Neuronal stem cell (in vitro differentiated cells): Measurements from ENCODE around the gene POLD1.

Source experiments
- DNase-seq: peaks from one replicate; pipeline ENCODE4 v3.0.0-alpha.2; 2013; ENCODE audit warnings: low spot score
- H2AFZ ChIP-seq: one replicate; pipeline ENCODE4 v1.6.1; 2013; ENCODE audit warnings: mild to moderate bottlenecking, low read length, inconsistent platforms
- H2AK5ac ChIP-seq: 2 replicates; pipeline ENCODE4 v1.6.1; 2013; ENCODE audit warnings: low read depth, mild to moderate bottlenecking, inconsistent platforms, low read length, moderate library complexity, mixed read lengths
- H2BK120ac ChIP-seq: 2 replicates; pipeline ENCODE4 v1.6.1; 2013; ENCODE audit warnings: low read depth, mild to moderate bottlenecking, inconsistent platforms, low read length, moderate library complexity, mixed read lengths
- H2BK12ac ChIP-seq: one replicate; pipeline ENCODE4 v1.6.1; 2013; ENCODE audit warnings: low read length, inconsistent platforms
- H2BK15ac ChIP-seq: 2 replicates; pipeline ENCODE4 v1.6.1; 2013; ENCODE audit warnings: mild to moderate bottlenecking, low read length, inconsistent platforms, mixed read lengths
- H2BK5ac ChIP-seq: one replicate; pipeline ENCODE4 v1.6.1; 2013; ENCODE audit warnings: inconsistent platforms, mild to moderate bottlenecking, low read length, moderate library complexity
- H3K14ac ChIP-seq: one replicate; pipeline ENCODE4 v1.6.1; 2013; ENCODE audit warnings: low read length, inconsistent platforms
- H3K18ac ChIP-seq: 2 replicates; pipeline ENCODE4 v1.6.1; 2013; ENCODE audit warnings: low read length, inconsistent platforms
- H3K23ac ChIP-seq: 2 replicates; pipeline ENCODE4 v1.6.1; 2013; ENCODE audit warnings: low read depth, mild to moderate bottlenecking, mixed read lengths, low read length, inconsistent platforms; ENCODE audit not compliant: poor library complexity
- H3K27ac ChIP-seq: replicated peaks from 3 replicates; pipeline ENCODE4 v1.5.1; 2013; ENCODE audit warnings: low read length, inconsistent platforms
- H3K27me3 ChIP-seq, 3 experiments: 2 replicates each; pipeline ENCODE4 v1.6.1; 2013; ENCODE audit warnings: low read length in 3 of 3, mild to moderate bottlenecking in 2 of 3, inconsistent platforms in 1 of 3, low read depth in 1 of 3, mixed read lengths in 1 of 3, moderate library complexity in 1 of 3; ENCODE audit not compliant: control insufficient read depth in 3 of 3, insufficient read depth in 3 of 3
- H3K36me3 ChIP-seq, 2 donors: replicated peaks in 1 of 2; 2 replicates each; pipeline ENCODE4 v1.6.1; 2013; ENCODE audit warnings: low read length in 2 of 2; ENCODE audit not compliant: control insufficient read depth in 2 of 2, insufficient read depth in 2 of 2
- H3K4ac ChIP-seq: 2 replicates; pipeline ENCODE4 v1.6.1; 2013; ENCODE audit warnings: inconsistent platforms, mild to moderate bottlenecking, low read length, moderate library complexity
- H3K4me1 ChIP-seq, 2 donors: 1 replicate in 1 of 2; 2 replicates in 1 of 2; pipeline ENCODE4 v1.6.1; 2013; ENCODE audit warnings: low read length in 2 of 2, low read depth in 1 of 2; ENCODE audit not compliant: control insufficient read depth in 2 of 2, insufficient read depth in 1 of 2
- H3K4me2 ChIP-seq: one replicate; pipeline ENCODE4 v1.6.1; 2013; ENCODE audit warnings: mild to moderate bottlenecking, low read length, inconsistent platforms; ENCODE audit not compliant: insufficient read depth, poor library complexity, severe bottlenecking
- H3K4me3 ChIP-seq, 2 donors: 2 replicates each; pipeline ENCODE4 v1.5.1; 2013; ENCODE audit warnings: low read length in 2 of 2, mild to moderate bottlenecking in 2 of 2, inconsistent platforms in 1 of 2, moderate library complexity in 1 of 2
- H3K79me1 ChIP-seq: one replicate; pipeline ENCODE4 v1.6.1; 2013; ENCODE audit warnings: low read depth, mild to moderate bottlenecking, inconsistent platforms, low read length, moderate library complexity
- H3K9ac ChIP-seq: one replicate; pipeline ENCODE4 v1.6.1; 2013; ENCODE audit warnings: mild to moderate bottlenecking, low read depth, low read length, inconsistent platforms; ENCODE audit not compliant: poor library complexity
- H3K9me3 ChIP-seq, 2 donors: replicated peaks in 1 of 2; 2 replicates each; pipeline versions ENCODE3 to v1.6.1; 2013; ENCODE audit warnings: low read length in 2 of 2, mild to moderate bottlenecking in 2 of 2, inconsistent platforms in 1 of 2, low read depth in 1 of 2, mixed read lengths in 1 of 2, moderate library complexity in 1 of 2; ENCODE audit not compliant: control insufficient read depth in 2 of 2, insufficient read depth in 1 of 2
- H4K8ac ChIP-seq: one replicate; pipeline ENCODE4 v1.6.1; 2013; ENCODE audit warnings: low read depth, mild to moderate bottlenecking, inconsistent platforms, low read length, moderate library complexity
- H4K91ac ChIP-seq: one replicate; pipeline ENCODE4 v1.6.1; 2013; ENCODE audit warnings: low read length, low read depth, mild to moderate bottlenecking, inconsistent platforms; ENCODE audit not compliant: poor library complexity
- WGBS, 2 donors: extraction: QIAGEN DNeasy Blood & Tissue Kit; methylation state at CpG; one replicate each; pipeline ENCODE4 v1.1.7; 2013; ENCODE audit warnings: missing lambda C conversion rate in 2 of 2, mixed read lengths in 1 of 2; ENCODE audit not compliant: insufficient read length in 2 of 2, insufficient replicate concordance in 1 of 2; ENCODE audit errors: extremely low coverage in 2 of 2; 5-methylcytosine and 5-hydroxymethylcytosine counted together

Gene POLD1

GRCh38 chr19:50410109-50410508, 26.0 kb downstream of the POLD1 start:
- peaks cover 47 to 77% of the 10 kb centered on the region in 2 donors for H3K36me3 ChIP-seq
- H3K18ac ChIP-seq = no peak overlapping the region
- no peak overlapping the region for H3K27ac ChIP-seq

DNA sequence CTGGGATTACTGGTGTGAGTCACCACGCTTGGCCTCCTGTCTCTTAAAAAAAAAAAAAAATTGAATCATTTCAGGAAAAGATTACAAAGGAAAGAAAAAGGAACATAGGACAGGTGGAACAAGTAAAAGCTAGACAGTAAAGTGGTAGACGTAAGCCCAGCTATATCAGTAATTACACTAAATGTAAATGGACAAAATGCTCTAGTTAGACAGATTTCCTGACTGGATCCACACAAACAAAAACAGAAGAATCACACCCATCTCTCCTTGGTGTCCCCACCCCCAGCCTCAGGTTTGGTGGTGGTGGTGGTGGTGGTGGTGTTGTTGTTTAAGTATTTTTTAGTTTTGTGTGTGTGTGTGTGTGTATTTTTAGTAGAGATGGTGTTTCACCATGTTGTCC, 28.3 kb downstream of the POLD1 start:
- H2BK12ac ChIP-seq = no peak overlapping the region
- H3K79me1 ChIP-seq = no peaks in the 10 kb centered on the region
- H3K36me3 ChIP-seq = peaks cover 30 to 58% of the 10 kb centered on the region in 2 donors
- WGBS, 2 donors = no CpG with 5 or more reads among the region's 2 CpGs
- H3K9ac ChIP-seq = no peak overlapping the region
- no peak overlapping the region for H3K4ac ChIP-seq
- no peak overlapping the region for H3K23ac ChIP-seq
- H4K8ac ChIP-seq = no peak overlapping the region
- H3K14ac ChIP-seq = no peak overlapping the region
- H4K91ac ChIP-seq = no peak overlapping the region
- no peak for DNase-seq
- H3K9me3 ChIP-seq = peaks cover 0 to 1% of the 10 kb centered on the region in 2 donors
- H2BK15ac ChIP-seq = no peak overlapping the region
- no peak overlapping the region for H2BK5ac ChIP-seq
- no peak overlapping the region for H3K4me2 ChIP-seq
- H3K4me1 ChIP-seq = no peaks in the 10 kb centered on the region
- H2BK120ac ChIP-seq = no peak overlapping the region
- H2AK5ac ChIP-seq = no peak overlapping the region
- no peak overlapping the region for H3K27ac ChIP-seq
- H2AFZ ChIP-seq = no peak overlapping the region
- H3K18ac ChIP-seq = no peak overlapping the region
- no peaks in the 10 kb centered on the region for H3K27me3 ChIP-seq
- no peak overlapping the region for H3K4me3 ChIP-seq

More at GRCh38 chr19:50410109-50410508, 26.0 kb downstream of the POLD1 start:
- Histone ChIP-seq H3K27me3 (no peaks in the 10 kb centered on the region), H2BK12ac (no peak overlapping the region), H3K4ac (no peak overlapping the region), H3K79me1 (peaks cover 1% of the 10 kb centered on the region), H3K4me2 (no peak overlapping the region), H3K9me3 (peaks cover 0 to 3% of the 10 kb centered on the region in 2 donors), H2BK5ac (no peak overlapping the region), H3K9ac (no peak overlapping the region), H3K14ac (no peak overlapping the region), H2BK120ac (no peak overlapping the region), H2BK15ac (no peak overlapping the region), H4K91ac (no peak overlapping the region), H4K8ac (no peak overlapping the region), H2AK5ac (no peak overlapping the region), H3K4me3 (no peak overlapping the region), H2AFZ (no peak overlapping the region), H3K4me1 (no peaks in the 10 kb centered on the region), H3K23ac (no peak overlapping the region)
- DNase-seq = no peak
- no CpG with 5 or more reads among the region's 10 CpGs for WGBS, 2 donors

DNA sequence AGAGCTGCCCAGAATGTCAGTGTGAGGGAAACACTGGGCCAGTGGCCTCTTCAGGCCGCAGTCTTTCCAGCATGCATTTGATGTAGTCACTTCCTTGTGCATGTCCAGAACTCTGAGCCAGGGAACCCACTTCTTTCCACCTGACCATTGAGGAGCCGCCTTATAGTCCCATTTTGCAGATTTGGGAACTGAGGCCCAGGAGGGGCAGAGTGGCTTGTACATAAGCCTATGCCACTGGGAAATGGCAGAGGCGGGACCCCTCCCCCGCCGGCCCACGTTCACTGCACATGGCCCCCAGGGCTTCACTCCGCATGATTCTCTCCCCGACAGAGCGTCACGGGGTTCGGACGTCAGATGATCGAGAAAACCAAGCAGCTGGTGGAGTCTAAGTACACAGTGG, 28.9 kb downstream of the POLD1 start:
- Histone ChIP-seq H3K27ac (no peak overlapping the region), H3K4ac (no peak overlapping the region), H2BK120ac (no peak overlapping the region), H3K18ac (no peak overlapping the region), H2BK15ac (no peak overlapping the region), H2AK5ac (no peak overlapping the region), H3K79me1 (no peaks in the 10 kb centered on the region), H2BK5ac (peak overlapping the region; percentile 13), H3K9me3 (peaks cover 0 to 1% of the 10 kb centered on the region in 2 donors), H3K4me3 (no peak overlapping the region), H4K91ac (no peak overlapping the region), H3K36me3 (peaks cover 30 to 58% of the 10 kb centered on the region in 2 donors), H3K14ac (no peak overlapping the region), H3K23ac (no peak overlapping the region), H3K27me3 (no peaks in the 10 kb centered on the region), H3K9ac (no peak overlapping the region), H2BK12ac (peak overlapping the region; percentile 84), H2AFZ (no peak overlapping the region), H4K8ac (no peak overlapping the region), H3K4me2 (peak overlapping the region; percentile 2), H3K4me1 (no peaks in the 10 kb centered on the region)
- DNase-seq = no peak
- WGBS, 2 donors = no CpG with 5 or more reads among the region's 13 CpGs

DNA sequence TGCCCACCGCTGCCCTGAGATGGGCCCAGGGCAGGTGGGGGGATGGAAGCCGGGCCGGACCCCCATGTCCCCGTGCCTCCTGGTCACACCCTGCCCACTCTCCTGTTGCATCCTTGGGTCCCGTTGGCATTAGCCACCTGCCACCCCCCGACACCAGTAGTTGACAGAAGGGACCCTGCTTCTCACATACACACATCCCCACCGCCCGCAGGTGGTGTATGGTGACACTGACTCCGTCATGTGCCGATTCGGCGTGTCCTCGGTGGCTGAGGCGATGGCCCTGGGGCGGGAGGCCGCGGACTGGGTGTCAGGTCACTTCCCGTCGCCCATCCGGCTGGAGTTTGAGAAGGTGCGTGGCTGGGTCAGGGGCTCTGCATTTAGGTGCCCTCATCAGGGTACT, 29.4 kb downstream of the POLD1 start:
- H3K4me2 ChIP-seq = no peak overlapping the region
- H3K4me1 ChIP-seq = no peaks in the 10 kb centered on the region
- H3K9me3 ChIP-seq = peaks cover 0 to 1% of the 10 kb centered on the region in 2 donors
- H2BK15ac ChIP-seq = no peak overlapping the region
- no peak overlapping the region for H3K4me3 ChIP-seq
- no peaks in the 10 kb centered on the region for H3K79me1 ChIP-seq
- peaks cover 30 to 56% of the 10 kb centered on the region in 2 donors for H3K36me3 ChIP-seq
- H3K9ac ChIP-seq = peak overlapping the region; percentile 72
- H3K4ac ChIP-seq = no peak overlapping the region
- H3K27ac ChIP-seq = no peak overlapping the region
- H2BK120ac ChIP-seq = no peak overlapping the region
- H3K18ac ChIP-seq = no peak overlapping the region
- H4K91ac ChIP-seq = no peak overlapping the region
- no peak overlapping the region for H4K8ac ChIP-seq
- H2BK5ac ChIP-seq = no peak overlapping the region
- H2AK5ac ChIP-seq = no peak overlapping the region
- no peak for DNase-seq
- H3K23ac ChIP-seq = peak overlapping the region; percentile 75
- peak overlapping the region; percentile 84 for H2BK12ac ChIP-seq
- no peak overlapping the region for H3K14ac ChIP-seq
- peaks cover 0 to 2% (median 0%) of the 10 kb centered on the region in 3 experiments for H3K27me3 ChIP-seq
- no peak overlapping the region for H2AFZ ChIP-seq
- WGBS, 2 donors = no CpG with 5 or more reads among the region's 21 CpGs
